Esophagus muscularis mucosa (tissue), 4 donors: ENCODE results near the gene SEMA3D. TPM values are rescaled to one million over a fixed set of nuclear protein-coding genes. Genes with fewer than 3 reads are reported as not detected.

Experiments
- DNase-seq: peaks from one replicate; pipeline ENCODE4 v3.0.0-alpha.2; 2017; ENCODE audit errors: extremely low spot score
- H3K27ac ChIP-seq, 4 donors: fragments of 200-600 bp; sonication (generic); replicated peaks in 1 of 4; 1 replicate in 3 of 4; 2 replicates in 1 of 4; pipeline ENCODE4 v1.5.1; 2016 to 2019; ENCODE audit warnings: mild to moderate bottlenecking in 1 of 4
- H3K27me3 ChIP-seq, 4 donors: fragments of 200-600 bp; sonication (generic); one replicate each; pipeline versions ENCODE4 v1.5.1 to v1.6.0; 2016 to 2019
- H3K36me3 ChIP-seq, 4 donors: fragments of 200-600 bp; sonication (generic); one replicate each; pipeline ENCODE4 v1.5.1; 2016 to 2019
- H3K4me1 ChIP-seq, 4 donors: fragments of 200-600 bp; sonication (generic); one replicate each; pipeline ENCODE4 v1.5.1; 2016 to 2019
- H3K4me3 ChIP-seq, 4 donors: fragments of 200-600 bp; sonication (generic); 1 replicate in 2 of 4; 2 replicates in 2 of 4; pipeline ENCODE4 v1.5.1; 2016 to 2019; ENCODE audit warnings: mild to moderate bottlenecking in 4 of 4, moderate library complexity in 1 of 4
- H3K9me3 ChIP-seq, 4 donors: fragments of 200-600 bp; sonication (generic); 1 replicate in 3 of 4; 2 replicates in 1 of 4; pipeline ENCODE4 v1.5.1; 2016 to 2019
- EP300 ChIP-seq: sonication (generic); formaldehyde crosslinking; IDR thresholded peaks from one replicate; pipeline ENCODE4 v1.6.1; 2017; ENCODE audit warnings: antibody characterized with exemption
- POLR2A ChIP-seq: fragments of 450-650 bp; IDR thresholded peaks from one replicate; pipeline ENCODE4 v1.6.1; 2017; ENCODE audit warnings: antibody characterized with exemption, moderate library complexity, mild to moderate bottlenecking, low read depth
- POLR2AphosphoS5 ChIP-seq, 2 donors: sonication (generic); formaldehyde crosslinking; IDR thresholded peaks; one replicate each; pipeline ENCODE4 v1.6.1; 2017; ENCODE audit warnings: antibody characterized with exemption in 2 of 2
- WGBS: methylation state at CpG from one replicate; pipeline ENCODE4 v1.1.5; 2018; 5-methylcytosine and 5-hydroxymethylcytosine counted together
- intact Hi-C: fragments of 100-400 bp; cut with DNase I; formaldehyde crosslinking; loops from one replicate; pipeline ENCODE4 v1.15.1; 2023
- total RNA-seq, 4 donors: library from RNA; depleted of rRNA; stranded (reverse); fragments of >200 nt; gene quantifications; one replicate each; pipeline versions ENCODE4 v1.1.0 to v1.2.1, GENCODE V29; 2016
- TF ChIP-seq, protein P1 (sequence below), 3 experiments: fragments of 200-600 bp in 2 of 3; fragments of 450-650 bp in 1 of 3; sonication (generic) in 2 of 3; IDR thresholded peaks; one replicate each; pipeline ENCODE4 v1.5.1; 2017 to 2019; ENCODE audit warnings: antibody characterized with exemption in 3 of 3, mild to moderate bottlenecking in 2 of 3, moderate library complexity in 1 of 3

The SEMA3D gene
- total RNA-seq, 4 donors from 2014 or later: 0.42 to 2.2 (median 1.4) TPM

DNA sequence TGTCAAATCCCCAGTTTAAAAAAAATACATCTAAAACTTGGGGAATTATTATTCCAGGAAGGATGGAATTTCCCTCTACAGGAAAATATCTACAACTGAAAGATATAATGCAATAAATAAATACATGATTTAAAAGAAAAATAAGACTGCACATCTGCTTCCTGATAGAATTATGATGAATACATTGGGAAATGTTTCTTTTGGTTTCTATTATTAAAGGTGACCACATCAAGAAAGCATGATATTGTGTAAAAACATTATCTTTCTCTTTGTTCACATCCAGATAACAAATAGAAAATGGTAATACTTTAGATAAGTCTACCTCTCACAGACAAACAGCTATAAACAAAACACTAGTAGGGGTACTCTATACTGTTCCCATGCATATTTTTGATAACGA lies 19.2 kb downstream of the SEMA3D start:
- no peak for TF ChIP-seq POLR2AphosphoS5 (IDR thresholded peaks at IDR 0.05)
- no peak for TF ChIP-seq EP300
- no peak for TF ChIP-seq POLR2A
- TF ChIP-seq, protein P1, sequence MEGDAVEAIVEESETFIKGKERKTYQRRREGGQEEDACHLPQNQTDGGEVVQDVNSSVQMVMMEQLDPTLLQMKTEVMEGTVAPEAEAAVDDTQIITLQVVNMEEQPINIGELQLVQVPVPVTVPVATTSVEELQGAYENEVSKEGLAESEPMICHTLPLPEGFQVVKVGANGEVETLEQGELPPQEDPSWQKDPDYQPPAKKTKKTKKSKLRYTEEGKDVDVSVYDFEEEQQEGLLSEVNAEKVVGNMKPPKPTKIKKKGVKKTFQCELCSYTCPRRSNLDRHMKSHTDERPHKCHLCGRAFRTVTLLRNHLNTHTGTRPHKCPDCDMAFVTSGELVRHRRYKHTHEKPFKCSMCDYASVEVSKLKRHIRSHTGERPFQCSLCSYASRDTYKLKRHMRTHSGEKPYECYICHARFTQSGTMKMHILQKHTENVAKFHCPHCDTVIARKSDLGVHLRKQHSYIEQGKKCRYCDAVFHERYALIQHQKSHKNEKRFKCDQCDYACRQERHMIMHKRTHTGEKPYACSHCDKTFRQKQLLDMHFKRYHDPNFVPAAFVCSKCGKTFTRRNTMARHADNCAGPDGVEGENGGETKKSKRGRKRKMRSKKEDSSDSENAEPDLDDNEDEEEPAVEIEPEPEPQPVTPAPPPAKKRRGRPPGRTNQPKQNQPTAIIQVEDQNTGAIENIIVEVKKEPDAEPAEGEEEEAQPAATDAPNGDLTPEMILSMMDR (IDR thresholded peaks at IDR 0.05): no peak
- intact Hi-C loops: no loop called here
- Histone ChIP-seq H3K27me3 (no peaks in the 10 kb centered on the region), H3K4me3 (no peak overlapping the region), H3K4me1 (peaks cover 0 to 6% (median 5%) of the 10 kb centered on the region in 4 donors), H3K9me3 (no peaks in the 10 kb centered on the region), H3K27ac (no peak overlapping the region), H3K36me3 (no peaks in the 10 kb centered on the region)
- DNase-seq: no peak
- WGBS: 97% methylated on average over 1 of the region's 1 CpG

DNA sequence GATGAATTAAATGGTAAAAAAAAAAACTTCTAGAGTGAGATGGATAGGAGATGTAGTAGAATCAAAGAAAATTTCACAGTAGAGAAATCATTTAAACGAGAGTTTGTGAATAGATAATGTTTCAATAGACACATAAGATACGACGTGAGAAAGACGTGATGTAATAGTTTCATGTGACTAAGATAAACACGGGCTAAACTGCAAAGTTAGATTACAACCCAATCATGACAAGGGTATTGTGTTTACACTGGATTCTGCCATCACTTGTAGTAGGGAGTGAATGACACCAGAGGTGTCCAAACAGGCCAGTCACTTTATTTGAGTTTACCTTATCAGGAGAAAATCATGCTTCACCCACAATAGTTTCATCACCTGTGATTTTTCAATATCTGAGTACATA lies 21.6 kb downstream of the SEMA3D start:
- Histone ChIP-seq H3K36me3 (no peaks in the 10 kb centered on the region), H3K27ac (no peak overlapping the region), H3K27me3 (no peaks in the 10 kb centered on the region), H3K4me1 (no peaks in the 10 kb centered on the region), H3K9me3 (no peaks in the 10 kb centered on the region), H3K4me3 (no peak overlapping the region)
- intact Hi-C loops: no loop called here
- WGBS: 80% methylated on average over 5 of the region's 5 CpGs
- no peak for TF ChIP-seq POLR2A
- TF ChIP-seq, protein P1 (IDR thresholded peaks at IDR 0.05): no peak
- TF ChIP-seq EP300: no peak
- no peak for TF ChIP-seq POLR2AphosphoS5 (IDR thresholded peaks at IDR 0.05)
- DNase-seq: no peak

DNA sequence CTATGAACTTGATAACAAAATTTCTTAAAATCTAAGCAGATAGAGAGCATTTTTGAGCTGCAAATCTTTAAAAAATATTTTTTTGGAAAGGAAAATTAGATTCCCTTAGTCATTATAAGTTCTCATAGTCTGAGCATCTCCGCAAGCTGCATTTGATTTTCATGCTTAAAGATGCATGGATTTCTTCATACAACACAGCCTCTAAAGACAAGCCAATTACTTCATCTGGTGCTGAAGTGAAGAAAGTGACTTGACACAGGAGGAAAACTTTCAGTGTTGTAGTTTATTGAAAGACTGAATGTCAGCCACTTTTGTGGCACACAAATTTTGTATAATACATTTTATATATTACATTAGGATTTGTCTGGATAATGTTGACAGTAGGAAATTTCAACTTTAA lies 22.5 kb downstream of the SEMA3D start:
- Histone ChIP-seq H3K4me1 (no peaks in the 10 kb centered on the region), H3K9me3 (no peaks in the 10 kb centered on the region), H3K4me3 (no peak overlapping the region), H3K27me3 (no peaks in the 10 kb centered on the region), H3K36me3 (no peaks in the 10 kb centered on the region), H3K27ac (no peak overlapping the region)
- DNase-seq: no peak
- WGBS: 100% methylated on average over 1 of the region's 1 CpG
- no peak for TF ChIP-seq POLR2A
- TF ChIP-seq POLR2AphosphoS5 (IDR thresholded peaks at IDR 0.05): no peak
- TF ChIP-seq, protein P1 (IDR thresholded peaks at IDR 0.05): no peak
- TF ChIP-seq EP300: no peak
- intact Hi-C loops: no loop called here

DNA sequence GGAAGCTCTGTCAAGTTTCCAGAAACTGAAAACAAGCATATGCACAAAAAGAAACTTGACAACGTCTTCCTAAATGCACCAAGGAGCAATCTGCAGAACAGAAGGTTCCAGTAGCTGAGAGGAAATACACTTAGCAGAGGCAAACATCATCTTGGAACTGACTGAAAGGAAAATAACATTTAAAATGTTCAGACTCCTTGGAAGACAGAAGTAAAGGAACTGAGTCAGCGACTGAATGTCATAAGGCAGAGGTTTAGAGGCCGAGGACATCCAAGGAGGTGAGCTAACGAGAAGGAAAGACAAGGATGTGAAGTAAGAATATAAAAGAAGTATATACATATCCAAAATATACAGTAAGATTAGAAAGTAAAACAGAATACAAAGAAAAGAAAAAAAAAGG lies 24.1 kb downstream of the SEMA3D start:
- Histone ChIP-seq H3K4me3 (no peak overlapping the region), H3K36me3 (no peaks in the 10 kb centered on the region), H3K27me3 (no peaks in the 10 kb centered on the region), H3K9me3 (no peaks in the 10 kb centered on the region), H3K4me1 (no peaks in the 10 kb centered on the region), H3K27ac (no peak overlapping the region)
- intact Hi-C loops: no loop called here
- no peak for DNase-seq
- TF ChIP-seq, protein P1 (IDR thresholded peaks at IDR 0.05): no peak
- TF ChIP-seq EP300: no peak
- 71% methylated on average over 4 of the region's 4 CpGs for WGBS

DNA sequence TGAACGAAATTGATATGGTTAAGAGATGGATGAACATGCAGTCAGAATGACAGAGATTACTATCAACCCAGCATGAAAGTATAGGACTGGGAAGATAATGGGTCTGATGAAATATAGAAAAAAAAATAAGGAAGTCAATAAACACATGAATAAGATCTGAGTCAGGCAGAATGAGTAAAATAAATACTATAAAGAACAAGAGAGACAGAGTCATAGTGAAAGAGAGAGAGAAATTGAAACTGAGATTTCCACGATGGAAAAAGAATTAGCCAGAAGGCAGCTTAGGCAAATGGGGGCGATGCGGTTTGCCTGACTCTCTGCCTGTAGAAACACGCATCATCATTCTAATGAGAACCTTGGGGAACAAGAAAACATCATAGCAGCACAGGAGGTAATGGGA lies 26.6 kb downstream of the SEMA3D start:
- H3K27ac ChIP-seq: no peak overlapping the region
- intact Hi-C loops: no loop called here
- no peaks in the 10 kb centered on the region for H3K36me3 ChIP-seq
- H3K4me1 ChIP-seq: no peaks in the 10 kb centered on the region
- TF ChIP-seq, protein P1 (IDR thresholded peaks at IDR 0.05): no peak
- TF ChIP-seq EP300: no peak
- no peak for TF ChIP-seq POLR2AphosphoS5 (IDR thresholded peaks at IDR 0.05)
- no peak for TF ChIP-seq POLR2A
- no peaks in the 10 kb centered on the region for H3K27me3 ChIP-seq
- DNase-seq: no peak
- WGBS: 83% methylated on average over 5 of the region's 5 CpGs
- no peaks in the 10 kb centered on the region for H3K9me3 ChIP-seq
- no peak overlapping the region for H3K4me3 ChIP-seq
